MM.1S (cell line): ENCODE measurements around the gene ISOC1.

Experiments
- DNase-seq: peaks from one replicate; pipeline ENCODE4 v3.0.0-alpha.2; 2015
- H2AFZ ChIP-seq: fragments of 300-600 bp; sonication (generic); 2 replicates; pipeline ENCODE4 v1.6.0; 2016; ENCODE audit warnings: antibody characterized with exemption, low read length
- H3F3A ChIP-seq: fragments of 300-600 bp; sonication (generic); 2 replicates; pipeline ENCODE4 v1.6.1; 2016; ENCODE audit warnings: mild to moderate bottlenecking, antibody characterized with exemption, low read length, moderate library complexity, mixed read lengths; ENCODE audit not compliant: insufficient read depth
- H3K27ac ChIP-seq: fragments of 300-600 bp; sonication (generic); 2 replicates; pipeline ENCODE4 v1.5.1; 2016; ENCODE audit warnings: mild to moderate bottlenecking, low read length
- H3K27me3 ChIP-seq: fragments of 300-600 bp; sonication (generic); replicated peaks from 2 replicates; pipeline ENCODE4 v1.6.0; 2016; ENCODE audit warnings: low read length; ENCODE audit not compliant: insufficient read depth
- H3K36me3 ChIP-seq: fragments of 300-600 bp; sonication (generic); replicated peaks from 2 replicates; pipeline ENCODE4 v1.6.1; 2016; ENCODE audit warnings: mild to moderate bottlenecking, low read length, mixed read lengths; ENCODE audit not compliant: insufficient read depth
- H3K4me1 ChIP-seq: fragments of 300-600 bp; sonication (generic); 2 replicates; pipeline ENCODE4 v1.6.1; 2016; ENCODE audit warnings: low read length, mixed read lengths
- H3K4me2 ChIP-seq: fragments of 300-600 bp; sonication (generic); 2 replicates; pipeline ENCODE4 v1.6.0; 2016; ENCODE audit warnings: low read depth, low read length
- H3K4me3 ChIP-seq: fragments of 300-600 bp; sonication (generic); 2 replicates; pipeline ENCODE4 v1.5.1; 2016; ENCODE audit warnings: low read length, mixed read lengths
- H3K79me2 ChIP-seq: fragments of 300-600 bp; sonication (generic); 2 replicates; pipeline ENCODE4 v1.6.1; 2016; ENCODE audit warnings: mixed run types, low read length, mixed read lengths
- H3K9ac ChIP-seq: fragments of 300-600 bp; sonication (generic); 2 replicates; pipeline ENCODE4 v1.6.1; 2016; ENCODE audit warnings: low read length, mixed read lengths
- H3K9me2 ChIP-seq: fragments of 300-600 bp; sonication (generic); replicated peaks from 2 replicates; pipeline ENCODE4 v1.6.1; 2016; ENCODE audit warnings: mild to moderate bottlenecking, low read length, mixed read lengths; ENCODE audit not compliant: insufficient read depth
- H3K9me3 ChIP-seq: fragments of 300-600 bp; sonication (generic); replicated peaks from 2 replicates; pipeline ENCODE4 v1.6.1; 2016; ENCODE audit warnings: mild to moderate bottlenecking, low read length, mixed read lengths; ENCODE audit not compliant: insufficient read depth
- H4K20me1 ChIP-seq: fragments of 300-600 bp; sonication (generic); 2 replicates; pipeline ENCODE4 v1.6.1; 2016; ENCODE audit warnings: mild to moderate bottlenecking, low read length, moderate library complexity, mixed read lengths; ENCODE audit not compliant: insufficient read depth
- CTCF ChIP-seq: fragments of 300-600 bp; sonication (generic); IDR thresholded peaks from 2 replicates; pipeline ENCODE4 v1.5.1; 2016; ENCODE audit warnings: antibody characterized with exemption, low read length, mixed read lengths
- EZH2 ChIP-seq: fragments of 300-600 bp; sonication (generic); optimal IDR thresholded peaks from 2 replicates; pipeline ENCODE3; 2017; ENCODE audit warnings: low read depth, mild to moderate bottlenecking, antibody characterized with exemption, low read length, mixed read lengths
- EZH2phosphoT487 ChIP-seq: fragments of 300-600 bp; sonication (generic); IDR thresholded peaks from 2 replicates; pipeline ENCODE4 v1.6.1; 2018; ENCODE audit warnings: antibody characterized with exemption, low read length

Gene ISOC1

GRCh38 chr5:129094087-129094923 is at the start of gene ISOC1:
TSS of gene ISOC1 (plus strand) at chr5:129094749. CDS start at chr5:129094767, 18 bp downstream.
- H2AFZ ChIP-seq, result peak within 1 kb of the TSS; percentile 82
- H3K9ac ChIP-seq, result peak within 1 kb of the TSS; percentile 81
- H3K9me3 ChIP-seq, result no peaks in the 10 kb centered on the region
- peaks cover 41% of the 10 kb centered on the region for H3K79me2 ChIP-seq
- TF ChIP-seq CTCF (peak; percentile 44), EZH2 (no peak), EZH2phosphoT487 (no peak)
- peak; percentile 94 for DNase-seq
- H3K4me1 ChIP-seq, result peaks cover 14% of the 10 kb centered on the region
- H3K9me2 ChIP-seq, result no peaks in the 10 kb centered on the region
- peak within 1 kb of the TSS; percentile 91 for H3K4me2 ChIP-seq
- peaks cover 11% of the 10 kb centered on the region; the same call in 1 of the 2 replicates for H3F3A ChIP-seq
- peak within 1 kb of the TSS; percentile 69; the same call in 1 of the 2 replicates for H3K27ac ChIP-seq
- no peaks in the 10 kb centered on the region for H3K27me3 ChIP-seq
- H3K4me3 ChIP-seq, result peak within 1 kb of the TSS; percentile 87
- no peaks in the 10 kb centered on the region for H4K20me1 ChIP-seq
- H3K36me3 ChIP-seq, result no peaks in the 10 kb centered on the region

GRCh38 chr5:129046151-129046550 is 48.4 kb upstream of the ISOC1 start:
- no peak overlapping the region for H3K9ac ChIP-seq
- no peak overlapping the region for H3K4me2 ChIP-seq
- no peak overlapping the region for H2AFZ ChIP-seq
- no peaks in the 10 kb centered on the region for H3F3A ChIP-seq
- DNase-seq, result no peak
- TF ChIP-seq CTCF (no peak), EZH2phosphoT487 (no peak), EZH2 (no peak)
- H3K9me3 ChIP-seq, result no peaks in the 10 kb centered on the region
- H4K20me1 ChIP-seq, result no peaks in the 10 kb centered on the region
- H3K27ac ChIP-seq, result no peak overlapping the region
- H3K4me1 ChIP-seq, result no peaks in the 10 kb centered on the region
- H3K79me2 ChIP-seq, result no peaks in the 10 kb centered on the region
- no peaks in the 10 kb centered on the region; the same call in 1 of the 2 replicates for H3K9me2 ChIP-seq
- H3K27me3 ChIP-seq, result no peaks in the 10 kb centered on the region
- no peaks in the 10 kb centered on the region for H3K36me3 ChIP-seq
- H3K4me3 ChIP-seq, result no peak overlapping the region

- no peaks in the 10 kb centered on the region for H4K20me1 ChIP-seq
- no peaks in the 10 kb centered on the region for H3K9me3 ChIP-seq
- no peak for DNase-seq
- H3K27ac ChIP-seq, result no peak overlapping the region
- H3K9ac ChIP-seq, result no peak overlapping the region
- H3K36me3 ChIP-seq, result no peaks in the 10 kb centered on the region
- H3K4me3 ChIP-seq, result no peak overlapping the region
- H3K27me3 ChIP-seq, result no peaks in the 10 kb centered on the region
- H3K79me2 ChIP-seq, result no peaks in the 10 kb centered on the region
- H3K9me2 ChIP-seq, result no peaks in the 10 kb centered on the region; the same call in 1 of the 2 replicates
- H2AFZ ChIP-seq, result no peak overlapping the region
- no peaks in the 10 kb centered on the region for H3F3A ChIP-seq
- H3K4me2 ChIP-seq, result no peak overlapping the region
- no peaks in the 10 kb centered on the region for H3K4me1 ChIP-seq
- TF ChIP-seq EZH2 (no peak), EZH2phosphoT487 (no peak), CTCF (no peak)
Observed at GRCh38 chr5:129048509-129048908, 46.0 kb upstream of the ISOC1 start.
